ENCODE measurements around the gene KLHL2.

The KLHL2 gene

DNA sequence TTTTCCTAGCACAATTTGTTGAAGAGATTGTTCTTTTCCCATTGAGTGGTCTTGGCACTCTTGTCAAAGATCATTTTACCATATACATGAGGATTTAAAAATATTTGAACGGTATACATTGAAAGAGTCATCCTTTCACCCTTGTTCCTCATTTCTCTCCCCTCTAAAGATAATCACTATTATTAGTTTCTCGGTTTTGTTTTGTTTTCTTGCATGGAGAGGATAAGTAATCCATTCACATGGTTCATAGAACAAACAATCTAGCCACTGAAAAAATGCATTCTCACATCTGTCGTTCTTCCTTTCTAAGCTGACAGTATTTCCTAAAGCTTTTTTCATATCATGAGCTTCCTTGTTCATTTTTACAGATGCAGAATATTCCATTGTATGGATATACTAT, 80.9 kb downstream of the KLHL2 start:
- DNase-seq (ENCODE audit: low read depth in 2 of 2): no peak

DNA sequence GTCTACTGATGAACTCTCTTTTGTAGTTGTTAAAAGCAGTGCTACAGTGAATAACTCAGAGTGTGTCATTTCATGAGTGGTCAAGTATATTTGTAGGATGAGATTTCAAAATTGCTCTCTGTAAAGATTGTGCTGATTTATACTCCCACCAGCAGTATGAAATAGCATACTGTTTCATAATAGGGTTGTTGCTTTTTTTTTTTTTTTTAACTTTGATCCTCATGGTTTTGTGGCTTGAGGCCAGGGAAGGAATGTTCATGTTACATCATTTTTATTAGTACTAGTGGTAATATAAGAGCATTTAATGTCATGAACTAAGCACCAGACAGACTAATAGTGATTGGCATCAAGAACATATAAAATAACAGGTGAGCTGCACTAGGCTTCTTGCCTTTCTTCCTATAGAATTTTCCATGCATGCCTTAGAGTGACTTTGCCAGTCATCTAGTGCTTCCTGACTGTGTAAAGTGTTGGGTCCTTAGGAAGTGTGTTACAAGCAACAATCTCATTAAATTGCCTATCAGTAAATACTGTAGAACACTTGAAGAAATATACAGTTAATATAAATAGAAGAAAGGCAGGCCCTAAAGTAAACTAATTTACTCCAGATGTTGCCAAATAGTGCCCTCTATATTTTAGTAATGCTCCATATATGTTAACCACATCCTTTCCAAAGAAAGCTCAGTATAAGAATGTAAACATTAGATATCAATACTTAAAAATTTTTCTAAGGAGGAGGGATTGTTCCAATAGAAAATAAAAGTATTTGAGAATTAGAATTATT, 81.5 kb downstream of the KLHL2 start:
- DNase-seq (ENCODE audit: low read depth in 2 of 2): no peak

DNA sequence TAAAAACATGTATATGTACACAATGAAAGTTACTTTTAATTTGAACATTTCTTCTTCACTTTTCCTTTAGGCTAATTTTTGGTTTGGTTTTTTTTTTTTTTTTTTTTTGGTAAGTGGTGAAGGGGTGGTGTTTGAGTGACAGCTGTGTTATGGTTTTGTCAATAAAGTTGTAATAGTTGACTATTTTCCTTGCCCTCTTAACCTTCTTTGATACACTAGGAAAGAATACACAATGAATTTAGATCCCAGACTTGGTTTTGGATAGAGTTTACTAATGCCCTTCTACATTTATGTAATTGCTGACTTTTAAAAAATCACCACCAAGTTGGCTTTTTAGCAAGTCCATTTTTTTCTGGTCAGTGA, 82.0 kb downstream of the KLHL2 start:
- no peak for DNase-seq (ENCODE audit: low read depth in 2 of 2)

DNA sequence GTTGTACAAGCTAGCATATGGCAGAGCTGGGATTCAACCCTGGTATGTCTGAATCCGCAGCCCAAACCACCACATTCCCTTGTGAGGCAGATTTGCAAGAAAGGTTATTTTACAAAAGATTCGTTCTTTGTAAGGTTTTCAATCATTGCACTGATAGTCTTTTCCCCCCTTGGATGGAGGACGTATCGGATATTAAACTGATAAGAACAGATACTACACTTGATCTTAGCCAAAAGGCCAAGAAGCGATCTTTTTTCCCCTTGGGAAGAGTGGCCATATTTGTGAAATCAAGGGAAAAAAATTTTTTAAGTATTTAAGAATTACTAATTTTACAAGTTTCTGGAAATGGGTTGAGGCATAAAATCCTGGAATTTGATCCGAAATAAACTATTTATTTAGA, 85.7 kb downstream of the KLHL2 start:
- DNase-seq (ENCODE audit: low read depth in 2 of 2): no peak

DNA sequence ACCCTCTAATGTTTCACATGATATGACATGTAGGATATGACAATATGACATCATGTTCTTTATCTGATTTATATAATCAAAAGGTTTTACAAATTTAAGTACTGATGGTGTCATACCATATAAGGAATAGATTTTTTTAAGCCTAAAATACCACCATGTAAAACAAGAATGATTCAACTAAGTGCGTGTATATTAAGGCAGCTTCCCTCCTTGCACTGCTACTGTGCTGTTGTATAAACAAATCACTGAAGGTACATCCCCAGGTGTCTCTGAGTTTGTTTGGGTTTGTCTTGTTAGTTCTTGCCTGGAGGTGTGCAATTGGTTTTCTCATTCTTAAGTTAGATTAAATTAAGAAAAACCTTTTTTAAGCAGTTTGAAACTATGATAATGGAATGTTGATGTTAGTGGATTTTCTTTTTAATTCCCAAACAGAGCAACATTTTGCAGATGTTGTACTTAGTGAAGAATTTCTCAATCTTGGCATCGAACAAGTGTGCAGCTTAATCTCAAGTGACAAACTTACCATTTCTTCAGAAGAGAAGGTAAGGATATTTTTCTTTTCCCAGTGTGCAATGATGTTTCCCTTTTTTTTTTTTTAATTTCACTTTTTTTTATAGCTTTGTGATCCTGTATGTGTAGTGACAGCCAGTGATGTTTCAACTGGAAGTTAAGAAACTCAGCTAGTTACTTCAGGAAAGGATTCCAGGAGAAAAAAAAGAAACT, 86.7 kb downstream of the KLHL2 start:
- DNase-seq (ENCODE audit: low read depth in 2 of 2): no peak

DNA sequence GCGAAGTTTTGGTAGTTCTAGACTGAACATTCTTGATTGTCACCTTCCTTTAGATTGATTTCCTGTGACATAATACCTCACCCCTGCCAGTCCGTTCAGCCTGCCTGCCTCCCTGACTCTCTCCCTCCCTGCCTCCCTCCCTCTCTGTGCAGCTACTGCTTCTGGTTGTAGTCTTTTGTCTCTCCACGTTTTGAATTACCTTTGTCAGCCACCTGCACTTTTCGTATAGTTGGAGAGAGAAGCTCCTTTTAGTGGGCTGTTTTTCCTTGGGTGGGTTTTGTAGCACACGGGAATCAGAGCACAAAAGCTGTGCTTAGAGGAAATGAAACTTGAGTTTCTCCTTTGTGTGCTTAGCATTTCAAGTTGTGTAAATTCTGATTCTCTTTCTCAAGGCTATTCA, 87.5 kb downstream of the KLHL2 start:
- DNase-seq (ENCODE audit: low read depth in 2 of 2): no peak

DNA sequence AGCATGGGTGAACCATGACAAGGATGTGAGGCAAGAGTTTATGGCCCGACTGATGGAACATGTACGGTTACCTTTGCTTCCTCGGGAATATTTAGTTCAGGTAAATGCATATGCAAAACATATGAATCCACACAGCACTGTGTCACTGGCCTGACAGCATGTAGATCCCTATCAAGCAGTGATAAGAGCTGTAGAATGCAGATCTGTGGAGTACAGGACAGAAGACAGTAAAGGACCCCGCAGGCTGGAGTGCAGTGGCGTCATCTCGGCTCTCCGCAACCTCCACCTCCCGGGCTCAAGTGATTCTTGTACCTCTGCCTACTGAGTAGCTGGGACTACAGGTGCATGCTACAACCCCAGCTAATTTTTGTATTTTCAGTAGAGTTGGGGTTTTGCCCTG, 90.3 kb downstream of the KLHL2 start:
- no peak for DNase-seq (ENCODE audit: low read depth in 2 of 2)

DNA sequence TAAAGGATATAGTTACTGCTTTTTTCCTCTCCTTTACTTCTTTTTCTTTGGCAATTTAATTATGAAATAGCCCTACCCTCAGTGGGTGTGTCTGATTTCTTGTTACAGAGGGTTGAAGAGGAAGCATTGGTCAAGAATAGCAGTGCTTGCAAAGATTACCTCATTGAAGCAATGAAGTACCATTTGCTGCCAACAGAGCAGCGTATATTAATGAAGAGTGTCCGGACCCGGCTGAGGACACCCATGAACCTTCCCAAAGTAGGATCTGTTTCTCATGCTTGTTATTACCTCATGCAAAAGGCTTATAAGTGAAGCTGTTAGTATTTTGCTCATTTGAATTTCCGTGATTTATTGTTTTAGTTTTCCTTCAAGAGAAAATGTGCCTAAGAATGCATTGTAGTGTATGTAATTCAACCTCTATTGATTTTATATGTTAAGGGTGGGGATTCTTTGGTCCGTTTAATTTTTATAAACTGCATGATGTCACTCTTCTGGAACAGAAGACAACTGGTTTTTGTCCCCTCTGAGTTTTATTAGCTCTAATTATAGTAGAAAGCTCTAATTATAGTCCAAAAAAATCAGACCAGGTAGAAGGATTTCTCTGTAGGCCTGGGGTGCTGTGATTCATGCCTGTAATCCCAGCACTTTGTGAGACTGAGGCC, 92.2 kb downstream of the KLHL2 start:
- DNase-seq (ENCODE audit: low read depth in 2 of 2): no peak

DNA sequence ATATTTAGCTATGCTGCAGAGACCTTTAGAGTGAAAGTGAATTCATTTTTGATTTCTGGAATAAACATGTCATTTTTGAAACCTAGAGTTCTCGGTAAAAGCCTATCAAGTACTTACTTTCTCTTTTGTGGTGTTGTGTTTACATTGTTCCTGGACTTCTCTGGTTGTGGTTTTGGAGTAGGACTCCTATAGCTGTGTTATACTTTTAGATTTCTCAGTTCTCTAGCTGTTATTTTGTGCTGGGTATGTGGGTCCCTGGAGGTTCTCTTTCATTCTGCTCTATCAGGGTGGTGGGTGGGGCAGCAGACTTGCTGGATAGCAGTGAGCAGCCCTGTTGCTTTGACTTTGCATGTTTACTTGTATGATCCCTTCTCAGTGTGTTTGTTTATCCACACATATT, 94.5 kb downstream of the KLHL2 start:
- no peak for DNase-seq (ENCODE audit: low read depth in 2 of 2)

DNA sequence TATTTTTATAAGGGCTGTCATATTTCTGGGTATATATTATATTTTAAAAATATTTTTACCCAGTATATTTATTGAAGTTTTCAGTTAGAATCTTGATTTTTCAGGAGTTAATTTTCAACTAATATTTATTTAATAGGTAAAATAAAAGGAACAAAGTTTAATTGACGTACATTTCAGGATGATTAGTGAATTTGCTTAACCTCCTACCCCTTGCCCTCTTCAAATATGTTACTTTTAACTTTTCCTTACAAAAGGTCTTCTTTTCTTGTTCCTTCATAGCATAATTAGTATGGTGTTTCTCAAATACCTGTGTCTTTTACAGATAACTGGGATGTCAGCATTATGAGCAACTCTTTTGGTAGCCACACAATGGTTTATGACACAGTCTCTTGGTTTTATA, 95.3 kb downstream of the KLHL2 start:
- no peak for DNase-seq (ENCODE audit: low read depth in 2 of 2)

DNA sequence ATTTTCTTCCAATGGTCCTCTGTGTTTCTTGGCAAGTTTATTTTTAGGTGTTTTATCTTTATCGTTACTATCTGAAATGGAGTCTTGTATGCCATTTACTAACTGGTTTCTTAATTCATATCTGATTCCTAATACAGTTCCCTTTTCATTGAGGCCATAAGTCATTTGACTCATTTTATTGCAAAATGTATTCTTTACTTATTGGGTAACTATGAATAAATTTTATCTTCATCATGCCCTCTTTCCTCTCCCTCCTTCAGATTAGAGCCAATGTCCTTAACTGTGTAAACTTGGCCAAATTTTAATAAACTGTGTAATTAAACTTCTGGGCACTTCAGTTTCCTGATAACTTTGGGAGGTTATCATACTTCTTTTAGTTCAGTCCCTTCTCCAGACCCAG, 100.8 kb downstream of the KLHL2 start:
- DNase-seq (ENCODE audit: low read depth in 2 of 2): no peak

DNA sequence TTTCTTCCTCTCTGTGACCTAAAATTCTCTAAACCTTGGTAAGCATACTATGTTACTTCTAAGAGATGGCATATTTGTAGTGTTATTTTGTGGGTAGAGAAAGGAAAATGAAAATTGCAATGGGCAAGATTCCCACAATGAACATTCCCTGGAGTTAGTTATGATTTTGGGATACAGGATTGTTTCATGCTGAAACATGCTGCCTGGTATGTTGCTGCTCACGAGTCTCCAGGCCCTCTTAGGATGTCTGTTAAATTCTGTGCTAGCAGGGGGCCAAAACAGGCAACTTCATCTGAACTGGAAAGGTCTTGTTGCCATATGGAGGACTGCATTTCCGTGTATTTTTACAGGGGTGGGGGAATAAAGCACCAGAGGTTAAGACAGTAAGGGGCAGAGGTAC, 101.2 kb downstream of the KLHL2 start:
- DNase-seq (ENCODE audit: low read depth in 2 of 2): no peak

DNA sequence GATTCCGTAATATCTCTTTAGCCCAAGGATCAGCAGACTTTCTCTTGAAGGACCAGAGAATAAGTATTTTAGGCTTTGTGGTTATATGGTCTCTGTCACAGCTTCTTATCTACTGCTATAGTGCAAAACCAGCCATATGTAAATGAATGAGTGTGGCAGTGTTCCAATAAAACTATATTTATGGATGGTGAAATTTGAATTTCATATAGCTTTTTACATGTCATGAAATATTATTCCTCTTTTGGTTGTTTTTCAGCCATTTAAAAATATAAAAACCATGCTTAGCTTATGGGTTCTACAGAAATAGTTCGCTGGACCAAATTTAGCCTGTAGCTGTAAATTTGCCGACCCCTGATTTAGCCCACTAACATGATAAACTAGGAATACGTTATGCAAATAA, 102.1 kb downstream of the KLHL2 start:
- DNase-seq (ENCODE audit: low read depth in 2 of 2): no peak

DNA sequence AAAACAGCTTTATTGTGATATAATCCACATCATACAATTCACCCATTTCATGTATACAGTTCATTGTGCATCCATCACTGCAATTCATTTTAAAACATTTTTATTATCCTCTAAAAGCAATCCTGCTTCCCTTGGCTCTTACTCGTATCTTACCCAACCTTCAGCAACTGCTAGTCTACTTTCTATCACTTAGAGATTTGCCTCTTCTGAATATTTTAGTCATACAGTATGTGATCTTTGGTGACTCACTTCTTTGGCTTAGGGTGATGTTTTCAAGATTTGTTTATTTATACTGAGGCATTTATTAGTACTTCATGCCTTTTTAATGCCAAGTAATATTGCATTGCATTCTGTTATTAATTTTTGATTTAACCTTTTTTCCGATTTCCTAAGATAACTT, 105.1 kb downstream of the KLHL2 start:
- no peak for DNase-seq (ENCODE audit: low read depth in 2 of 2)

DNA sequence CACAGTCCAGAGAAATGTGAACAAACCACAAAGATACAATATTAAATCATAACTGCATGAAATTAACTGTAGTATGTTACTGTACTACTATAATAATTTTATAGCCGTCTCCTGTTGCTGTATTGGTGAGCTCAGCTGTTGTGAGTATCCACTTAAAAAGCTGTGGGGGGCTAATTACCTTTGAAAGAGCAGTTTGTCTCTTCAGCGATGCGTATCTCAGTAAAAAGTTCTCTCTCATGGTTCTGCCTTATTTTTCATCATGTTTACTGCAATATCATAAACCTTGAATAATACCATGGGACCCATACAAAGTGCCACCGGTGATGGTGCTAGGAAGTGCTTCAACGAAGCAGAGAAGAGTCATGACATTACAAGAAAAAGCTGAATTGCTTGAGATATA, 111.7 kb downstream of the KLHL2 start:
- no peak for DNase-seq (ENCODE audit: low read depth in 2 of 2)

DNA sequence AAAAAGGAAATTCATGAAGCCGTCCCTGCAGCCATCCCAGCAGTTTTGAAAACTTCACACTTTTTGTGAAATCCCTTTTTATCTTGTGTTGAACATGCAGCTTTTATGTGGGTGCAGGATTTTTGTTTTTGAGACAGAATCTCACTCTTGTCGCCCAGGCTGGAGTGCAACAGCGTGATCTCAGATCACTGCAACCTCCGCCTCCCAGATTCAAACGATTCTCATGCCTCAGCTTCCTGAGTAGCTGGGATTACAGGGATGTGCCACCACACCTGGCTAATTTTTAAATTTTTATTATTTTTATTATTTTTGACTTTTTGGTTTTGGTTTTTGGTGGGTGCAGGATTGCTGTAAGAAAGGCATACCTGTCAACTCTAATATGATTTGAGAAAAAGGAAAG, 112.1 kb downstream of the KLHL2 start:
- no peak for DNase-seq (ENCODE audit: low read depth in 2 of 2)

DNA sequence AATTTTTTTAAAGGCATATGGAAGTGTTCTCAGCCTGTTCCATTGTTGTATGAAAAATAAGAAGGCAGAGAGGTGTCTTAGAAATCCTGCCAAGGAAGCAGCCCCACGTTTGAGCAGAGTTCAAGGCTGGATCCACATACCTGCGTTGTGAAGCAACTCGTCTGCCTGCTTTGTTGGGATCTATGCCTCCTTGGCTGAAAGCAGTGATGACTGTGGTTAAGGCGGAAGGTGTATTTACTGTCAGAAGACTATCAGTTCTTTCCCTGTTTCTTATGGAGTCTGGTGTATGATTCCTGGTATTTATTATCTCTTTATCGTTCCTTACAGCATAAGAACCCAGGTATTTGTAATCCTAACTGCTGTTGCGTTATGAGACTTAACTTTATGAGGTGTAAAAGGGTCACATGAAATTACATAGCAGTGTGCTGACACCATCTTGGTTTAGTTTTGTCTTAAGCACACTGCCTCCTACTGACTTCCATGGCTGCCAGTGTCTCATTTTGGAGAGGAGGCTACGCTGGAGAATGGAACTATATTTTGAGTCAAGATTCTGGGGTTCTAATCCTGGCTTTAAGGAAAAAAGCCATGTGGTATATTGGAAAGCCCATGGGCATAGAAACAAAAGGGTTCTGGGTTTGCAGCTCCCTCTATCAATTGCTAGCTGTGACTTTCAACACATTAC, 117.0 kb downstream of the KLHL2 start:
- no peak for DNase-seq (ENCODE audit: low read depth in 2 of 2)

DNA sequence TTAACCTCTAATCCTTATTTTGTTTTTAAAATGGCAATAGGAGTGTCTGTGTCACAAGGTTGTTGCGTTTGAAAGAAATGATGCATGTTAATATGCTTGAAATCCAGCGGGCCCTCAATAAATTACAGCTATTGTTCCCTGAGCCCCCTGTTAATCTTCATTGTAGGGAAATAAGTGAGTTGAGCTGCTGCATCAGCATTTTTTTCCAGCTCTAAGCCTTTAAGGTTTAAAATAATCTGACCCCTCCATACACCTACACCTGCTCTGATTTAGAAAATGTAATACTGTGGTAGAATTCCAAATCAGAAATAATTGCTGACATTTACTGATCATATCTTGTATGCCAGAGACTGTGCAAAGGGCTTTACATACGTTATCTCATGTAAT, 117.5 kb downstream of the KLHL2 start:
- no peak for DNase-seq (ENCODE audit: low read depth in 2 of 2)

DNA sequence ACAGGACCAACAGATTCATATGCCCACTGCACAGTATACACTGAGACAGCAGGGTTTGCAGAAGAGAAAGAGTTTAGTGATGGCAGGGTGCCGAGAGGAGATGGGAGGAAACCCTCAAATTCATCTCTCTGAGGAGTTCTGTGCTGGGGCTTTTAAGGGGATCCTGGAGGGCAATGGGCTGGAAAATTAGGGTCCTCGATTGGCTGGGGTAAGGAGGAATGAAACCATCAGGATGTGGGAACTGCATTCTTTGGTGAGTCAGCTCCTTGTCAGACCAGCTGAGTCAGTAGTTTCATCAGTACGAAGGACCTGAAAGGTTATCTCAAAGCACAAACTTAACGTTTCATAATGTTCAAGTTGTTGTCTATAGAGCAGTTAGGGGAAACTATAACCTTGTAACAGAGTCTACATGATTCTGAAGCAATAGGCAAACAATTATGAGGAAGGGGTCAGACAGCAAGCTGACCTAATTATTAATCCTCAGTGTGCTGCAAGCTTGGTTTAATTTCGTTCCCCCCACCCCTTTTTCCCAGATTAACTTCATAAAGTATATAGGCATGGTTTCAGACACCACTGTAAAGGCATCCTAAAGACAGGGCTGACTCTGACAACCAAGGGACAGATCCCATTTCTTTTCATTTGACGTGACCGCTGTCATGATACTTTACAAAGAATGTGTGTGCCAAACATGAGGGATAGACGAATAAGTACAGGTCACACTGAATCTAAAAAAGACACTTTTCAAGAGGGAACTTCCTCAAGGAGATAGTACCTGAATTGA, 118.6 kb downstream of the KLHL2 start:
- no peak for DNase-seq (ENCODE audit: low read depth in 2 of 2)

DNA sequence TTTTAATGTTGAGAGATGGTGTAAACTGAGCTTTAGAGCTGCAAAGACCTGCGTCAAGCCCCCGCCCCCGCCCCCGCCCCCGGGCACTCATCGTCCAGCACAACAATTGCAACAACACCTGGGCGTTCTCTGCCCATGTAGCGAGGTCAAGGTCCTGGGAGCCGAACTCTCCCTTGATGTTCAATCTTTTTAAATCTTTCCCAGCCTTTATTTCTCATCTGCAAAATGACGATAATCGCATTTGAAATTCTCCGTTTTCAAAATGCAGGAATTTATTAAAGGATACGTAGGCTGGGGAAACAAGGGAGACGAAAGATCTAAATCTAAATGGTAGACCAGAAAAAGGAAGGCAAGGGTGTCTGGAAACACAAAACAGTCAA, 119.5 kb downstream of the KLHL2 start:
- DNase-seq (ENCODE audit: low read depth in 2 of 2): no peak

DNA sequence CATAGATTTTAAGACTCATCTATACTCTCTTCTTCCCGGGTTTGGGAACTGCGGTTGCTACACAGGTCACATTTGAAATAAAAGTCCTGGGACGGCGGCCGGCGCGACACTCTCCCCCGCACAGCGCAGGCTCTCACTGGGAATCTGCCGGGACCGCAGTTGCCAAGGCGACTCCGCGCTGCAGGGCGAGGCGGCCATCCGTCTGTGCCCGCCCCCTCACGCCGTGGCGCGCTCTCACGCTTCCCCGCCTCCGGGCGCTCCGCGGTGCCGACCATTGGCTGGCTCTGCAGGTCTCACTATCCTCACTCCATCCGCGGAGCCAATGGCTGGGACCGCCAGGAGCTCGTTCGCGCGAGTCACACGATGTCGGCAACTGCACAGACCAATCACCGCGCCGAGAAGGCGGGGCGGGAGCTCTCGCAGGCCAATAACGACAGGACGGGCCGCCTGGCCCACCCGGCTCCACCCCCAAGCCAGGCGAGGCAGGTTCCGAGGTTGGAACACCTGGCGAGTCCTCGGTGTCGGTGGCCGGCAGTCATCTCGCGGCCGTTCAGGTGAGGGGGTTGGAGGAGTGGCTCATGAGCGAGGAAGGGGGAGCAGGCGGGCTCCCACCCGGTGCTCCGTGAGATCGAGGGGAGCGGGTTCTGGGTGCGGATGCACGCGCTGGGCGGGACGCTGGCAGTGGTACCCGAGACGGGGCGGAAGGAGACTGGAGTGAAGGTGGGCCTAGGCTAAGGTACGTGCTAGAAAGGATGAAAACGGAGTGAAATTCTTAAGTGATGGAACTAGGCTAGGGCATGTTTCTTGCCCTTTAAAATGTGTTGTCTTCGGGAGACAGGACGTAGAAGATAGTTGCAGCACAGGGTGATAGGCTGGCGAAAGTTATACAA, 120.1 kb downstream of the KLHL2 start, which contains the start of gene MSMO1:
Gene MSMO1 (plus strand): TSS at position 459 of the 890 bp plus-strand sequence. CDS start 5,702 bp downstream, outside the sequence.
- peak; percentile 97 to 98 for DNase-seq (ENCODE audit: low read depth in 2 of 2)
